ENCODE results near the gene AGPAT3. TPM values are rescaled to one million over a fixed set of nuclear protein-coding genes. Genes with fewer than 3 reads are reported as not detected.

The AGPAT3 gene
- total and polyA plus RNA-seq, 10 of the 15 experiments (the other 5 are each of a cell fraction or from before 2014, with no cell fraction given), result 1.2 to 110 (median 30.8) TPM

GRCh38 chr21:43868461-43868860 is 3.4 kb downstream of the AGPAT3 start:
- ChIA-PET POLR2A (interaction anchor here (1.0 to 2.8 kb wide), 4 partner anchors 16 to 63 kb away, joined by 5 to 11 read pairs (median 5); no protein-coding TSS in a partner anchor), SMC1A (ENCODE audit: uncharacterized antibody, unreplicated experiment) (interaction anchor here (0.7 to 2.4 kb wide), 9 partner anchors 12 to 94 kb away, joined by 3 to 13 read pairs (median 4); no protein-coding TSS in a partner anchor), CTCF (interaction anchor here (0.8 to 2.4 kb wide), 7 partner anchors 11 to 107 kb away, joined by 3 to 10 read pairs (median 5); no protein-coding TSS in a partner anchor), RAD21 (ENCODE audit: unreplicated experiment) (interaction anchor here (0.6 to 1.6 kb wide), 8 partner anchors 8 to 107 kb away, joined by 3 to 7 read pairs (median 4); no protein-coding TSS in a partner anchor)
- Histone ChIP-seq H3K27ac (ENCODE audit: control insufficient read depth, insufficient read depth) (no peak overlapping the region), H3K4me3 (peak overlapping the region; percentile 75), H3K36me3 (ENCODE audit: control insufficient read depth in 2 of 2, insufficient read depth in 2 of 2, low read length in 1 of 2) (peaks cover 8 to 15% of the 10 kb centered on the region in 2 experiments; a peak in 3 of 4 replicates), H3K4me1 (ENCODE audit: control insufficient read depth, insufficient read depth, low read length) (peaks cover 17% of the 10 kb centered on the region), H3K27me3 (replicated peaks in 1 of 2; ENCODE audit: control insufficient read depth in 2 of 2, insufficient read depth in 2 of 2, low read length in 1 of 2) (no peaks in the 10 kb centered on the region), H4K20me1 (ENCODE audit: control insufficient read depth, insufficient read depth) (peaks cover 3% of the 10 kb centered on the region; the same call in 1 of the 2 replicates), H3K79me2 (ENCODE audit: control insufficient read depth, insufficient read depth, low read length) (peaks cover 80% of the 10 kb centered on the region), H3K9me3 (replicated peaks; ENCODE audit: control insufficient read depth, insufficient read depth, low read length) (no peaks in the 10 kb centered on the region; the same call in 2 of the 3 replicates), H2AFZ (ENCODE audit: control insufficient read depth, low read depth, low read length) (no peak overlapping the region), H3K4me2 (ENCODE audit: control insufficient read depth, insufficient read depth) (peak overlapping the region; percentile 52), H3K9ac (ENCODE audit: control insufficient read depth, insufficient read depth, low read length) (0 out of 2 replicates have a peak overlapping the region, but pooled peaks have one; percentile 4)
- TF ChIP-seq CHD1 (IDR thresholded peaks at IDR 0.05; ENCODE audit: low read depth, low read length) (no peak), NR2F1 (conservative IDR thresholded peaks at IDR 0.05) (no peak), WRNIP1 (IDR thresholded peaks at IDR 0.05; ENCODE audit: borderline replicate concordance, low read depth, low read length) (no peak), FOXK2 (IDR thresholded peaks at IDR 0.05) (no peak), E2F4 (IDR thresholded peaks at IDR 0.05; ENCODE audit: low read depth, low read length) (no peak), SUPT20H (IDR thresholded peaks at IDR 0.05; ENCODE audit: borderline replicate concordance, control insufficient read depth, low read depth, low read length) (no peak), MTA2 (IDR thresholded peaks at IDR 0.05; ENCODE audit: low read depth) (no peak), ZNF274 (IDR thresholded peaks at IDR 0.05; ENCODE audit: insufficient read depth, insufficient read length) (no peak)
- intact Hi-C loops (cut with micrococcal nuclease; ENCODE audit: unreplicated experiment) (no loop called here), in situ Hi-C loops (cut with MboI) (no loop called here)
- 89% methylated on average over 6 of the region's 6 CpGs for WGBS (ENCODE audit: insufficient coverage, insufficient replicate concordance, low lambda C conversion rate, missing lambda C conversion rate)
- FAIRE-seq (no peak), DNase-seq (ENCODE audit: low read depth, low spot score) (no peak), ATAC-seq (no peak)
- BruUV-seq (replicated peaks), result no TSS peak
